PC-3 (cell line): ENCODE data around the gene CTNNBIP1.

Experiments
- EZH2phosphoT487 ChIP-seq: fragments of 300-600 bp; sonication (generic); IDR thresholded peaks from 2 replicates; pipeline ENCODE4 v1.6.1; 2018; ENCODE audit warnings: mild to moderate bottlenecking, antibody characterized with exemption, low read length, borderline replicate concordance
- TF ChIP-seq, protein P1 (sequence below): fragments of 300-600 bp; sonication (generic); conservative IDR thresholded peaks from 2 replicates; pipeline ENCODE4 v1.5.1; 2017; ENCODE audit warnings: antibody characterized with exemption, low read depth, mild to moderate bottlenecking, low read length

DNA sequence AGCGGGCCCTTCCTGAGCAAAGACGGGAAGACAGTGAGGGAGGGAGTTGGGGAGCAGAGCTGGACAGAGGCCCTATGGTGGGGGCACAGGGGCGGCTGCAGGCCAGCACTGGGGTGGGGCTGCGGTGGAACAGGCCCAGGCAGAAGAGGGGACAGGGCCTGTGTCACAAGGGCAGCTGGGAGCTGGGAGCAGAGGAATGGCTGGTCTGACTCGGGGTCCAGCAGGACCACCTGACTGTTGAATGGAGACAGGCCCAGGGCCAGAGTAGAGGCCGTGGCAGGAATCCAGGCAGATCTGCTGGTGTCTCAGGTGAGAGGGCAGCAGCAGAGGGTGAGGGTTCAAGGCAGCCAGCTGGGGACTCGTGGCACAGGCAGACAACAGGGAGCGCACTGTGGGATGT lies 25.3 kb downstream of the CTNNBIP1 start:
- TF ChIP-seq EZH2phosphoT487 = no peak
- TF ChIP-seq, protein P1, sequence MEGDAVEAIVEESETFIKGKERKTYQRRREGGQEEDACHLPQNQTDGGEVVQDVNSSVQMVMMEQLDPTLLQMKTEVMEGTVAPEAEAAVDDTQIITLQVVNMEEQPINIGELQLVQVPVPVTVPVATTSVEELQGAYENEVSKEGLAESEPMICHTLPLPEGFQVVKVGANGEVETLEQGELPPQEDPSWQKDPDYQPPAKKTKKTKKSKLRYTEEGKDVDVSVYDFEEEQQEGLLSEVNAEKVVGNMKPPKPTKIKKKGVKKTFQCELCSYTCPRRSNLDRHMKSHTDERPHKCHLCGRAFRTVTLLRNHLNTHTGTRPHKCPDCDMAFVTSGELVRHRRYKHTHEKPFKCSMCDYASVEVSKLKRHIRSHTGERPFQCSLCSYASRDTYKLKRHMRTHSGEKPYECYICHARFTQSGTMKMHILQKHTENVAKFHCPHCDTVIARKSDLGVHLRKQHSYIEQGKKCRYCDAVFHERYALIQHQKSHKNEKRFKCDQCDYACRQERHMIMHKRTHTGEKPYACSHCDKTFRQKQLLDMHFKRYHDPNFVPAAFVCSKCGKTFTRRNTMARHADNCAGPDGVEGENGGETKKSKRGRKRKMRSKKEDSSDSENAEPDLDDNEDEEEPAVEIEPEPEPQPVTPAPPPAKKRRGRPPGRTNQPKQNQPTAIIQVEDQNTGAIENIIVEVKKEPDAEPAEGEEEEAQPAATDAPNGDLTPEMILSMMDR = no peak
